CD4-positive, alpha-beta T cell (primary cell): ENCODE data around the gene SH3RF2. TPM values are rescaled to one million over a fixed set of nuclear protein-coding genes. Genes with fewer than 3 reads are reported as not detected.

Source experiments
- ATAC-seq: fragments of 200-7000 bp; cut with Tn5 transposase; one replicate; pipeline ENCODE4 v1.10.0; 2022; ENCODE audit warnings: mild to moderate bottlenecking; ENCODE audit not compliant: poor library complexity
- CTCF ChIA-PET: fragments of 350-600 bp; sonication (Branson Sonifier 250); formaldehyde crosslinking; loops from one replicate; lab custom pipeline; 2021; ENCODE audit warnings: antibody characterized with exemption, inconsistent platforms; lab: Charles Lee
- POLR2A ChIA-PET: fragments of 350-600 bp; sonication (Branson Sonifier 250); formaldehyde crosslinking; loops from one replicate; lab custom pipeline; 2021; ENCODE audit warnings: antibody characterized with exemption, inconsistent platforms; lab: Charles Lee
- DNase-seq, 14 experiments: peaks; one replicate each; pipeline ENCODE4 v3.0.0-alpha.2; 2013 to 2020; ENCODE audit warnings: mixed read lengths in 2 of 14
- H3K27ac ChIP-seq, 2 donors: one replicate each; pipeline versions ENCODE4 v1.5.1 to v1.7.0; 2013; ENCODE audit warnings: low read length in 2 of 2, low read depth in 1 of 2, mild to moderate bottlenecking in 1 of 2
- H3K27me3 ChIP-seq, 2 experiments: 1 replicate in 1 of 2; 2 replicates in 1 of 2; pipeline versions ENCODE4 v1.6.1 to v1.7.0; 2013; ENCODE audit warnings: low read length in 2 of 2, control low read depth in 1 of 2, mild to moderate bottlenecking in 1 of 2, moderate library complexity in 1 of 2; ENCODE audit not compliant: insufficient read depth in 2 of 2, control insufficient read depth in 1 of 2
- H3K36me3 ChIP-seq: one replicate; pipeline ENCODE4 v1.6.1; 2013; ENCODE audit warnings: low read length, control low read depth; ENCODE audit not compliant: insufficient read depth
- H3K4me1 ChIP-seq: one replicate; pipeline ENCODE4 v1.6.1; 2013; ENCODE audit warnings: low read length, control low read depth; ENCODE audit not compliant: insufficient read depth
- H3K4me3 ChIP-seq: one replicate; pipeline ENCODE4 v1.5.1; 2013; ENCODE audit warnings: mild to moderate bottlenecking, low read length, moderate library complexity
- H3K9me3 ChIP-seq, 2 experiments: 1 replicate in 1 of 2; 2 replicates in 1 of 2; pipeline versions ENCODE4 v1.6.1 to v1.7.0; 2013; ENCODE audit warnings: low read length in 2 of 2, mild to moderate bottlenecking in 2 of 2, control low read depth in 1 of 2, moderate library complexity in 1 of 2; ENCODE audit not compliant: control insufficient read depth in 1 of 2, insufficient read depth in 1 of 2
- H3K27ac Mint-ChIP-seq: one replicate; pipeline ENCODE4 v1.8.0; 2020; ENCODE audit warnings: mixed read lengths
- H3K27me3 Mint-ChIP-seq: one replicate; pipeline ENCODE4 v1.8.0; 2021; ENCODE audit warnings: mixed read lengths
- H3K36me3 Mint-ChIP-seq: one replicate; pipeline ENCODE4 v1.8.0; 2021; ENCODE audit warnings: low read depth, mixed read lengths
- H3K4me1 Mint-ChIP-seq: one replicate; pipeline ENCODE4 v1.8.0; 2021; ENCODE audit warnings: low read depth, mixed read lengths
- H3K4me3 Mint-ChIP-seq: one replicate; pipeline ENCODE4 v1.8.0; 2020; ENCODE audit warnings: mild to moderate bottlenecking, mixed read lengths
- H3K9me3 Mint-ChIP-seq: one replicate; pipeline ENCODE4 v1.8.0; 2020; ENCODE audit warnings: mixed read lengths
- intact Hi-C, 2 experiments: fragments of 100-400 bp; cut with DNase I in 1 of 2; cut with micrococcal nuclease in 1 of 2; formaldehyde crosslinking; loops; one replicate each; pipeline versions ENCODE4 v1.15.1 to v1.9.0; 2023 to 2025; cut with DNase I, micrococcal nuclease
- total RNA-seq, 174 experiments: library from RNA in 2 of 174; stranded (reverse) in 2 of 174; gene quantifications; one replicate each; pipeline ENCODE4 v1.2.3 and lab custom pipeline; 2021 to 2026
- TF ChIP-seq, protein P1 (sequence below): fragments of 200-600 bp; IDR thresholded peaks from one replicate; pipeline ENCODE4 v1.8.0; 2022; ENCODE audit warnings: antibody characterized with exemption, mild to moderate bottlenecking

SH3RF2 gene
- total RNA-seq, 2 experiments from 2014 or later, result 0.11 to 0.42 TPM

DNA sequence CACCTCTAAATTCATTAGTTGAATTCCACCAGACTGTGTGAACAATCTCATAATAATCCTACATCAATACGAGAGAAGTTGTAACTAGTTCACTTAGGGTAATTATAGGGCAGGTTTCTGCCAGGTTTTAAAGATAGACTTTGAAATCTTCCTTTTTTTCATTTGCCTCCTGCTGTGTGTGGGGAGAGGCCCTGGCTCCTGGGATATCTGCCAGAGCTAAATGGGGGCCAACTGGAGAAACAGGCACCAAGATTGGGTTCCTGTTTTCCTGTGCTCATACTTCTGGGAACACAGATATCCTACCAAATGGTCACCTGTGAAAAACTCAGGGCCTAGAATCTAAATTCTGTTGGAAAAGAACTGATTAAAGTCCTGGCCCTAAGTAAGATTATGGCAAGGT is 42.3 kb downstream of the SH3RF2 start:
- H3K4me3 Mint-ChIP-seq, result no peak overlapping the region
- no peak for ATAC-seq
- intact Hi-C loops, result no loop called here
- no peaks in the 10 kb centered on the region for H3K9me3 Mint-ChIP-seq
- POLR2A ChIA-PET, result no interaction called here
- no peaks in the 10 kb centered on the region for H3K4me1 ChIP-seq
- CTCF ChIA-PET, result no interaction called here
- H3K9me3 ChIP-seq, result no peaks in the 10 kb centered on the region
- no peak for DNase-seq
- no peaks in the 10 kb centered on the region for H3K4me1 Mint-ChIP-seq
- H3K27ac Mint-ChIP-seq, result no peak overlapping the region
- H3K27ac ChIP-seq, result no peak overlapping the region
- TF ChIP-seq, protein P1, sequence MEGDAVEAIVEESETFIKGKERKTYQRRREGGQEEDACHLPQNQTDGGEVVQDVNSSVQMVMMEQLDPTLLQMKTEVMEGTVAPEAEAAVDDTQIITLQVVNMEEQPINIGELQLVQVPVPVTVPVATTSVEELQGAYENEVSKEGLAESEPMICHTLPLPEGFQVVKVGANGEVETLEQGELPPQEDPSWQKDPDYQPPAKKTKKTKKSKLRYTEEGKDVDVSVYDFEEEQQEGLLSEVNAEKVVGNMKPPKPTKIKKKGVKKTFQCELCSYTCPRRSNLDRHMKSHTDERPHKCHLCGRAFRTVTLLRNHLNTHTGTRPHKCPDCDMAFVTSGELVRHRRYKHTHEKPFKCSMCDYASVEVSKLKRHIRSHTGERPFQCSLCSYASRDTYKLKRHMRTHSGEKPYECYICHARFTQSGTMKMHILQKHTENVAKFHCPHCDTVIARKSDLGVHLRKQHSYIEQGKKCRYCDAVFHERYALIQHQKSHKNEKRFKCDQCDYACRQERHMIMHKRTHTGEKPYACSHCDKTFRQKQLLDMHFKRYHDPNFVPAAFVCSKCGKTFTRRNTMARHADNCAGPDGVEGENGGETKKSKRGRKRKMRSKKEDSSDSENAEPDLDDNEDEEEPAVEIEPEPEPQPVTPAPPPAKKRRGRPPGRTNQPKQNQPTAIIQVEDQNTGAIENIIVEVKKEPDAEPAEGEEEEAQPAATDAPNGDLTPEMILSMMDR, result no peak
- H3K27me3 Mint-ChIP-seq, result no peaks in the 10 kb centered on the region
- H3K36me3 Mint-ChIP-seq, result no peaks in the 10 kb centered on the region
- H3K27me3 ChIP-seq, result no peaks in the 10 kb centered on the region
- no peak overlapping the region for H3K4me3 ChIP-seq
- no peaks in the 10 kb centered on the region for H3K36me3 ChIP-seq

DNA sequence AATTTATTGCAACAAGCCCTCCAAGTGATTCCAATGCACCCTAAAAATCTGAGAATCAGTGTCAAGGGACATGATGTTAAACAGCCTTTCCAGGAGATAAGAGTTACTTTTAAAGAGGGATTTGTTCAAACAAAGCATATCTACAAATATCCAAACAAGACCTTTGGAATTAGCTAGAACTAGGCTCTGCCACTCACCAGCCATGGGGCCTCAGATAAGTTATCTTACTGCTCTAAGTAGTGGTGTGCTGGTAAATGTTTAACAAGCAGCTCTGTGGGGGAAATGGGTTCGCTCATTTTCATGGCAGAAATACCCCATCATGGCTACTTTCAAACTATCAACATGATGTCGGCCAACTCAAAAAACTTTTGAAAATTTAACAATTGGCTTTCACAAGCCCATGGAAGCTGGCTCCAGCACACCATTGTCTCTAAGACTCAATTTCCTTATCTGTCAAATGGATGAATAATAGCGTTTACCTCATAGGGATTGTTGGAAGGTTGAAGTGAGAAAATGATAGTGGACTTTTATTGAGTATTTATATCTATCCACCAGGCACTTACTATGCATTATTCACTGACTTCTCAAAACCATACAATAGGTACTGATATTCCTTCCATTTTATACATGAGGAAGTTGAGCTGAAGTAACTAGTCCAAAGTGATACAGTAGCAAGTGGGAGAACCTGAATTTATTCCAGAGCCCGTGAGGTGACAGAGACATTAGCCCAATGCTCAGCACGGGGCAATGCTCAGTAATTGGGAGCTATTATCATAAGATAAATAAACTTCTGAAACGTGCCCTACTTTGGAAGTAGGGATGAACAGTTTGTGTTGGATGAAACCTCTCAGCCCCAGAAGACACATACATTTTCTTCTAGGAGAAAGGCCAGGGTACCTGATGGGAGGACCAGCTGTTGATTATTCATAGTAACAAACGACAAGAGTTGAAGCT is 43.2 kb downstream of the SH3RF2 start:
- Histone ChIP-seq H3K9me3 (no peaks in the 10 kb centered on the region), H3K36me3 (no peaks in the 10 kb centered on the region), H3K27ac (no peak overlapping the region), H3K27me3 (no peaks in the 10 kb centered on the region), H3K4me3 (no peak overlapping the region), H3K4me1 (no peaks in the 10 kb centered on the region)
- Mint-ChIP-seq H3K9me3 (no peaks in the 10 kb centered on the region), H3K27ac (no peak overlapping the region), H3K27me3 (no peaks in the 10 kb centered on the region), H3K4me1 (no peaks in the 10 kb centered on the region), H3K36me3 (no peaks in the 10 kb centered on the region), H3K4me3 (no peak overlapping the region)
- intact Hi-C loops, result no loop called here
- CTCF ChIA-PET, result no interaction called here
- ATAC-seq, result no peak
- DNase-seq, result no peak
- POLR2A ChIA-PET, result no interaction called here
- TF ChIP-seq, protein P1, result no peak

DNA sequence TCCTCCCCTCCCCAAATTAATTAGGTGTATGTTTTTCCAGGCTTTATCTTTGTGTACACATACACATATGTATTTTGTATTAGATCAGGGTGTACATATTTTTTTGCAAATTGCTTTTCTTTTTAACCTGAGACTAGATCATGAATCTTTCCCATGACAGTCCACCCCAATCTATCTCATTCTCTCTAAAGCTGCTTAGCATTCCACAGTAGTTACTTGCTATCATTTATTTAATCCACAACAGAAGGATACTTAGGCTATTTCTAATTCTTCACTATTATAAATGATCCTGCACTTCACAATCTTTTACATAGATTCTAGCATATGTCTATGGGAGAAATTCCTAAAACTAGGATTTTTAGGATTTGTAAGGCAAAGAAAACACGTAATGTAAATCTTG is 43.9 kb downstream of the SH3RF2 start:
- CTCF ChIA-PET, result no interaction called here
- Mint-ChIP-seq H3K27ac (no peak overlapping the region), H3K27me3 (no peaks in the 10 kb centered on the region), H3K4me3 (no peak overlapping the region), H3K4me1 (no peaks in the 10 kb centered on the region), H3K9me3 (no peaks in the 10 kb centered on the region), H3K36me3 (no peaks in the 10 kb centered on the region)
- H3K4me3 ChIP-seq, result no peak overlapping the region
- no peaks in the 10 kb centered on the region for H3K4me1 ChIP-seq
- no peaks in the 10 kb centered on the region for H3K9me3 ChIP-seq
- no peak for DNase-seq
- no peak overlapping the region for H3K27ac ChIP-seq
- TF ChIP-seq, protein P1, result no peak
- no peak for ATAC-seq
- POLR2A ChIA-PET, result no interaction called here
- H3K27me3 ChIP-seq, result no peaks in the 10 kb centered on the region
- H3K36me3 ChIP-seq, result no peaks in the 10 kb centered on the region
- intact Hi-C loops, result no loop called here
